Measurements from ENCODE around the gene FCHO2.

The FCHO2 gene

DNA sequence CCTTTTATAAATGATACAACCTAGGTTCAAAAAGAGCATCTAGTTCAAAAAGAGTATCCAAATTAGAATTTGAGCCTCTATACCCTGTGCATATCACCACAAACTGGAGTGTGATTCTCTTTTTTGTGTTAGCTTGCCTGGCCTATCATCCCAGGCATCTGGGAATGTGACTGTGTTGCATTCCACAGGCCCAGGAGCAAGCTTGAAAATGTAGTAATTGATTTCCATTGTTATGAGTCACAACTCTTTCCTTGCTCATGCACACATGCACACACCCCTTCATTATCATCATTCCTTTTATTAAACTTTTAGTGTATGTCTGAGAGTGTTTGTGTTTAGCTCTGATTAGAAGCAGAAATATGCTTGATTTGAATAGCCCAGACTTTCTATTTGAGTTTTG is 75.2 kb downstream of the FCHO2 start:
- DNase-seq: no peak

DNA sequence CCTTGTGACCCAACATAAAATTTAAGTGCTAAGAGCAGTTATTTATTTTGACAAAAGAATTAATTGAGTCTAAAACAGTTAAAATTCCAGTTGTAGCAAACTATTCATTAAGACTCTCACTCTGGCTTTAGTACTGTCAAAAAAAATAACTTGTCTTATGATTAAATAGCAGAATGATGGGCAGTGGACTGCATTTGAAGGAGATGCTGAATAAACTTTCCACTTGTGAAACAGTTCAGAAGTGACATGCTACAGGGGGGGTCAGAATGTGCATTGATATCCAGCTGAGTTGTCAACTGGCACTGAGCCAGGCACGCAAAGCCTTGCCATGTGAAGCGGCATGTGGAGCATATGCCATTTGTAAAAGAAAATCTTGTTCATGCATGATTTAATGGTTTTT is 76.0 kb downstream of the FCHO2 start:
- no peak for DNase-seq

- no peak for DNase-seq
Observed at GRCh38 chr5:73032635-73033034, 76.8 kb downstream of the FCHO2 start.

- no peak for DNase-seq
Observed at GRCh38 chr5:73037545-73037944, 81.7 kb downstream of the FCHO2 start.

- DNase-seq: no peak
Observed at GRCh38 chr5:73039082-73039481, 83.2 kb downstream of the FCHO2 start.

DNA sequence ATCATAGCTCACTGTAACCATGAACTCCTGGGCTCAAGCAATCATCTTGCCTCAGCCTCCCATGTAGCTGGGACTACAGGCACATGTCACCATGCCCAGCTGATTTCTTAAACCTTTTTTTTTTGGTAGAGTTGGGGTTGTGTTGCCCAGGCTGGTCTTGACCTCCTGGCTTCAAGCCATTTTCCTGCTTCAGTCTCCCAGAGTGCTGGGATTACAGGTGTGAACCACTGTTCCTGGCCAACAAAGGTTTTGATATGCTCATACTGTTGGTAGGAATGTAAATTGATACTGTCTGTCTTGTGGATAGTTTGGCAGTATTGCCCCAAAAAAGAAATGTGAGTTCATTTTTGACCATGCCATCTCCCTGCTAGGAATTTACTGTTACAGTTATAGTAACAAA is 87.2 kb downstream of the FCHO2 start:
- no peak for DNase-seq

- DNase-seq: no peak
Observed at GRCh38 chr5:73044546-73044945, 88.7 kb downstream of the FCHO2 start.

DNA sequence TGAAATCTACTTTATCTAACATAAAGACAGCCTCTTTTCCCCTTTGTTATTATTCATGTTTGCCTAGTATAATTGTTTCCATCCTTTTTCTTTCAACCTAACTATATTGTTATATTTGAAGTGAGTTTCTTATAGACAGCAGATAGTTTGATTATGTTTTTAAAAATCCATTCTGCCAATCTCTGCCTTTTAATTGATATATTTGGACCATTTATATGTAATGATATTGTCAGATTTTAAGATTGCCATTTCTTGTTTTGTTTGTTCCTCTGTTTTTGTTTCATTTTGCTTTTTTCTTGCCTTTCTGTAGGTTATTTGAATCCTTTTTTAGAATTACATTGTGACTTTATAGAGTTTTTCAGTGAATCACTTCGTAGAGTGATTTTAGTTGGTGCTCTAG is 89.8 kb downstream of the FCHO2 start:
- DNase-seq: no peak

DNA sequence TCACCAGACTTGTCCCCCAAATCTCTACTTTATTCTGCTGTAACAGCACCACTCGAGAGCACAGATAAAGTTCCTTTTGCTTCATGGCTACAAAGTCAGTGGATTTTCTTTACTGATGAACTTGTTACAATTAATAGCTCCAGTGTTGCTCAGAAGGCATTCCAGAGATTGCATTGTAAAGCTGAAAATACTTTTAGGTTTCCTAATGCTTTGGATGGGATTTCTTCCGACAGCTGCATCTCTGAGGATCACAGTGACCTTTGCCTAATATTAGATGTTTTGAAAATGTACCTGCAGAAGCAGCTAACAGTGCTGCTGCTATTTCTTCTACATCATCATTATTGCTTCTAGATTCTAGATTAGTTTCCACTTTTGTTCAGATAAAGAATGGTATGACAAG is 105.8 kb downstream of the FCHO2 start:
- no peak for DNase-seq

- no peak for DNase-seq
Observed at GRCh38 chr5:73066466-73066865, 110.6 kb downstream of the FCHO2 start.

DNA sequence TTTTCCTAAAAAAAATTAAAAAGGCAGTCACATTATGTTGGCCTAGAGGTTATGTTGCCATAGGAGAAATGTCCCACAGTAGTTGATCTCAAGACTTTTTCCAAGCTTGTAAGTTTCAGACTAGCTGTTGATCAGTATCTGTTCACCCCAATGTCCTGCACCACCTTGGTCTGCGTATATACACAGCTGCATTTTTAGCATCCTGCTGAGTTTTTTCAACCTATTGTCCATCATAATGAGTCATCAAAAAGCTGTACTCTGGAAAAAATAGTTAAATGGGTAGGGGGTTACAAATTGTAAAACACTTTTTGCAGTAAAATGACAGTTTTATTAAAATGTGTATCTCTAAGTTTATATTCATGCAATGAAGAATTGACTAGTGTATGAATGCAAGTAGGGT is 111.4 kb downstream of the FCHO2 start:
- no peak for DNase-seq

- no peak for DNase-seq
Observed at GRCh38 chr5:73081093-73081492, 125.3 kb downstream of the FCHO2 start.

GRCh38 chr5:73088026-73088425 is 132.2 kb downstream of the FCHO2 start:
- DNase-seq: no peak

DNA sequence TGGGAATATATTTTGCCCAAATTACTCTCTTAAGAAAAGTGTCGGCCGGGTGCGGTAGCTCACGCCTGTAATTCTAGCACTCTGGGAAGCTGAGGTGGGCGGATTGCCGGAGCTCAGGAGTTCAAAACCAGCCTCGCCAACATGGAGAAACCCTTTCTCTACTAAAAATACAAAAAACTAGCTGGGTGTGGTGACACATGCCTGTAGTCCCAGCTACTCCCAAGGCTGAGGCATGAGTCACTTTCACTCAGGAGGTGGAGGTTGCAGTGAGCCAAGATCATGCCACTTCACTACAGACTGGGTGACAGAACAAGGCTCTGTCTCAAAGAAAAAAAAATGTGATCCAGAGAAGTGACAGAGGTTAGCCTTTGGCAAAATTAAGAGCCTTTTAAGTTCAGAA is 138.1 kb downstream of the FCHO2 start:
- DNase-seq: no peak

GRCh38 chr5:73094415-73094814 is 138.6 kb downstream of the FCHO2 start:
- no peak for DNase-seq

DNA sequence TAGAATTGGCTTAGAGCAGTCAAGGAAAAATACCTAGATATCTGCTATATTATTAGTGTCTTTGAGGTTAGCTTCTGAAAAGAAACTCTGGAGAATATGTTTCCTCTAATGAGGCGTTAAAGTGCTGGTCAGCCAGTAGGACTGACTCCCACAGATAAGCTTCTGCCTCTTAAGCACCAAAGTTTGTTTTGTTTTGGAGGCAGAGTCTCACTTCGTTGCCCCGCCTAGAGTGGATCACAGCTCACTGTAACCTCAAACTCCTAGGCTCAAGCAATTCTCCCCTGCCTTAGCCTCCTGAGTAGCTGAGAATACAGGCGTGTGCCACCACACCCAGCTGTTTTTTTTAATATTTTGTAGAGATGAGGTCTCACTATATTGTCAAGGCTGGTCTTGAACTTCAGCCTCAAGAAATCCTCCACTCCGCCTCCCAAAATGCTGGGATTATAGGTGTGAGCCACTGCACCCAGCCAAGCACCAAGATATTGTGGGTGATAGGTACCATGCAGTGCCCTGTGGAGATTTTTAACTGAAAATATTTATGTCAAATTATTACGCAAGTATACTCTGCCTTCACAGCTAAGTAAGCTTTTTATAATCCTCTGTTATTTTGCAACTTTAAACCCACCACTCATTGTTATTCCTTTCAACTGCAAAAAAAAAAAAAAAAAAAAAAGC is 139.9 kb downstream of the FCHO2 start:
- DNase-seq: no peak

GRCh38 chr5:73096239-73096575 is 140.4 kb downstream of the FCHO2 start:
- no peak for DNase-seq

- no peak for DNase-seq
Observed at GRCh38 chr5:73097740-73098139, 141.9 kb downstream of the FCHO2 start.

DNA sequence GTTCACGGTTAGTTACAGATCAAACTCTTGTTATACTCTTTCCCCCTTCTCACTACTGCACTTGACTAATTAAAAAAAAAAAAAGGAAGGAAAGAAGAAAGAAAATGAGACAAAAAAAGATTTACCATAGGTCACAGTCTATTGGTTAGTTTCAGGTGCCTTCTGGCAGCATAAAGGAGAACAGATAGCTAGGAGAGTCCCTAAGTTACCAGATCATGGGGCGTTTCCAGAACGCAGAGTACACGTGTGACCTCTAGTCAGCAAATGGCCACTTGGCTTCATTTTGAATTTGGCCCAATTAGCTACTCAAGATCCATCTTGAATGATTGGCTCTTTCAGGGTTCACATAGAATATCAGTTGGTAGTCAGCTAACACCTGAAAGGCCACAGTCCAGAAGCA is 144.3 kb downstream of the FCHO2 start:
- DNase-seq: no peak

- DNase-seq: no peak
Observed at GRCh38 chr5:73103870-73104299, 148.0 kb downstream of the FCHO2 start.

GRCh38 chr5:73104326-73104725 is 148.5 kb downstream of the FCHO2 start:
- no peak for DNase-seq

GRCh38 chr5:73106335-73106734 is 150.5 kb downstream of the FCHO2 start:
- no peak for DNase-seq

GRCh38 chr5:73110190-73110589 is 154.3 kb downstream of the FCHO2 start:
- DNase-seq: no peak

GRCh38 chr5:73111536-73111935 is 155.7 kb downstream of the FCHO2 start:
- DNase-seq: no peak

DNA sequence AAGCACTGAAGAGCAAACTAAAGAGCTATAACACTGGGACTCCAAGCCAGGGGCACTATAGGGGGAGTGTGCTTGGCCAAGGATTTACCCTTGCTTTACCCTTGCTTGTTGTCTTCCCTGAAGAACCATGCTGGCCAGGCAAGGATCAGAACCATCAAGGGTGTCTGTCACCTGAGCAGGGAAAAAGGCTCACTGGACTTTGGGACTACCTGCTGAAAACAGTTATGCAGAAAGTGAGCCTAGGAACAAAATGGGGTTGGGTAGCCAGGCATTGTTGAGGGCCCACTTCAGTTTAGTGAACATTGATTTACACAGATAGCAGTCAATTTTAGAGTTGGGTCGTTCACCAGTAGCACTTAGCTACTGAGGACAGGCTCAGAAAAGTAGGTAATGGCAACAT is 156.5 kb downstream of the FCHO2 start:
- no peak for DNase-seq
